Measurements from ENCODE around the gene FOXN1. TPM values are rescaled to one million over a fixed set of nuclear protein-coding genes. Genes with fewer than 3 reads are reported as not detected.

The FOXN1 gene
- polyA plus RNA-seq, 2 of the 4 experiments (the other 2 are of a cell fraction): not detected

DNA sequence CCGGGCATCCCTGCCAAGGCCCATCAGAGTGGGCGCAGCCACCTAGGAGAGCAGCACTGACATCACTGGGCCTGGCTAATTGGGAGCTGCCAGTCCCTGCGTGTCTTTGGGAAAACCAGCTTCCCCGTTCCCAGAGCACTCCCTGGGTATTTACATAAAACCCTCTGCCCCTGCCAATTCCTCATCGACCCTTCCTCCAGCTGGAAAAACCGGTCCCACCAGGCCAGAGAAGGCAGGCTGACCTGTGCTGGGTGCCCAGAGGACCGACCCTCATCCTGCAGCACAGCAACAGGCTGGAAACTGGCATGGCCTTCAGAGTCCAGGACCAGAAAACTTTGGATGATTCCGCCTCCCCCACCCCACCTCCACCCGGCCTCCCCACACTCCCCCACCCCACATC is 8.2 kb upstream of the FOXN1 start:
- ChIA-PET POLR2A (no interaction called here), CTCF (interaction anchor here (0.9 to 17.3 kb wide), 6 partner anchors 9 to 86 kb away, joined by 3 to 317 read pairs (median 79); partner anchors contain the start of genes FOXN1 and UNC119)
- no peak for FAIRE-seq
- Histone ChIP-seq H3K4me1 (0 out of 3 replicates have a peak, but pooled peaks cover 5% of the 10 kb centered on the region), H3K4me3 (no peak overlapping the region), H3K9me3 (no peaks in the 10 kb centered on the region), H3K4me2 (no peak overlapping the region), H3K27ac (no peak overlapping the region)
- DNase-seq (ENCODE audit: low read depth in 1 of 2, low spot score in 1 of 2): no peak
- TF ChIP-seq JUNB (IDR thresholded peaks at IDR 0.05) (no peak), JUN (IDR thresholded peaks at IDR 0.05) (no peak), ZFP36 (IDR thresholded peaks at IDR 0.05; ENCODE audit: borderline replicate concordance, partially characterized antibody) (no peak), HOXB5 (CRISPR knock-in tag; IDR thresholded peaks at IDR 0.05) (no peak), TFCP2L1 (CRISPR knock-in tag; IDR thresholded peaks at IDR 0.05) (no peak), RAD21 (conservative IDR thresholded peaks at IDR 0.05 in 1 of 2, IDR thresholded peaks at IDR 0.05 in 1 of 2) (no peak), KDM1A (IDR thresholded peaks at IDR 0.05; ENCODE audit: low read depth) (no peak), CHD2 (IDR thresholded peaks at IDR 0.05; ENCODE audit: low read length, partially characterized antibody) (no peak), PHF8 (IDR thresholded peaks at IDR 0.05; ENCODE audit: borderline replicate concordance, low read depth) (no peak), EHF (CRISPR knock-in tag; IDR thresholded peaks at IDR 0.05) (no peak), MYC (IDR thresholded peaks at IDR 0.05; ENCODE audit: borderline replicate concordance, low read length) (no peak)
- TF ChIP-seq, protein P1, sequence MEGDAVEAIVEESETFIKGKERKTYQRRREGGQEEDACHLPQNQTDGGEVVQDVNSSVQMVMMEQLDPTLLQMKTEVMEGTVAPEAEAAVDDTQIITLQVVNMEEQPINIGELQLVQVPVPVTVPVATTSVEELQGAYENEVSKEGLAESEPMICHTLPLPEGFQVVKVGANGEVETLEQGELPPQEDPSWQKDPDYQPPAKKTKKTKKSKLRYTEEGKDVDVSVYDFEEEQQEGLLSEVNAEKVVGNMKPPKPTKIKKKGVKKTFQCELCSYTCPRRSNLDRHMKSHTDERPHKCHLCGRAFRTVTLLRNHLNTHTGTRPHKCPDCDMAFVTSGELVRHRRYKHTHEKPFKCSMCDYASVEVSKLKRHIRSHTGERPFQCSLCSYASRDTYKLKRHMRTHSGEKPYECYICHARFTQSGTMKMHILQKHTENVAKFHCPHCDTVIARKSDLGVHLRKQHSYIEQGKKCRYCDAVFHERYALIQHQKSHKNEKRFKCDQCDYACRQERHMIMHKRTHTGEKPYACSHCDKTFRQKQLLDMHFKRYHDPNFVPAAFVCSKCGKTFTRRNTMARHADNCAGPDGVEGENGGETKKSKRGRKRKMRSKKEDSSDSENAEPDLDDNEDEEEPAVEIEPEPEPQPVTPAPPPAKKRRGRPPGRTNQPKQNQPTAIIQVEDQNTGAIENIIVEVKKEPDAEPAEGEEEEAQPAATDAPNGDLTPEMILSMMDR (IDR thresholded peaks at IDR 0.05): no peak
- TF ChIP-seq, protein P2, sequence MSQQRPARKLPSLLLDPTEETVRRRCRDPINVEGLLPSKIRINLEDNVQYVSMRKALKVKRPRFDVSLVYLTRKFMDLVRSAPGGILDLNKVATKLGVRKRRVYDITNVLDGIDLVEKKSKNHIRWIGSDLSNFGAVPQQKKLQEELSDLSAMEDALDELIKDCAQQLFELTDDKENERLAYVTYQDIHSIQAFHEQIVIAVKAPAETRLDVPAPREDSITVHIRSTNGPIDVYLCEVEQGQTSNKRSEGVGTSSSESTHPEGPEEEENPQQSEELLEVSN (IDR thresholded peaks at IDR 0.05; ENCODE audit: borderline replicate concordance, low read depth): no peak
- TF ChIP-seq, protein P3, sequence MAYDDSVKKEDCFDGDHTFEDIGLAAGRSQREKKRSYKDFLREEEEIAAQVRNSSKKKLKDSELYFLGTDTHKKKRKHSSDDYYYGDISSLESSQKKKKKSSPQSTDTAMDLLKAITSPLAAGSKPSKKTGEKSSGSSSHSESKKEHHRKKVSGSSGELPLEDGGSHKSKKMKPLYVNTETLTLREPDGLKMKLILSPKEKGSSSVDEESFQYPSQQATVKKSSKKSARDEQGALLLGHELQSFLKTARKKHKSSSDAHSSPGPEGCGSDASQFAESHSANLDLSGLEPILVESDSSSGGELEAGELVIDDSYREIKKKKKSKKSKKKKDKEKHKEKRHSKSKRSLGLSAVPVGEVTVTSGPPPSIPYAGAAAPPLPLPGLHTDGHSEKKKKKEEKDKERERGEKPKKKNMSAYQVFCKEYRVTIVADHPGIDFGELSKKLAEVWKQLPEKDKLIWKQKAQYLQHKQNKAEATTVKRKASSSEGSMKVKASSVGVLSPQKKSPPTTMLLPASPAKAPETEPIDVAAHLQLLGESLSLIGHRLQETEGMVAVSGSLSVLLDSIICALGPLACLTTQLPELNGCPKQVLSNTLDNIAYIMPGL (CRISPR knock-in tag; IDR thresholded peaks at IDR 0.05; ENCODE audit: borderline replicate concordance): no peak
- WGBS (ENCODE audit: missing lambda C conversion rate): 43% methylated on average over 9 of the region's 9 CpGs
- no peak for ATAC-seq

DNA sequence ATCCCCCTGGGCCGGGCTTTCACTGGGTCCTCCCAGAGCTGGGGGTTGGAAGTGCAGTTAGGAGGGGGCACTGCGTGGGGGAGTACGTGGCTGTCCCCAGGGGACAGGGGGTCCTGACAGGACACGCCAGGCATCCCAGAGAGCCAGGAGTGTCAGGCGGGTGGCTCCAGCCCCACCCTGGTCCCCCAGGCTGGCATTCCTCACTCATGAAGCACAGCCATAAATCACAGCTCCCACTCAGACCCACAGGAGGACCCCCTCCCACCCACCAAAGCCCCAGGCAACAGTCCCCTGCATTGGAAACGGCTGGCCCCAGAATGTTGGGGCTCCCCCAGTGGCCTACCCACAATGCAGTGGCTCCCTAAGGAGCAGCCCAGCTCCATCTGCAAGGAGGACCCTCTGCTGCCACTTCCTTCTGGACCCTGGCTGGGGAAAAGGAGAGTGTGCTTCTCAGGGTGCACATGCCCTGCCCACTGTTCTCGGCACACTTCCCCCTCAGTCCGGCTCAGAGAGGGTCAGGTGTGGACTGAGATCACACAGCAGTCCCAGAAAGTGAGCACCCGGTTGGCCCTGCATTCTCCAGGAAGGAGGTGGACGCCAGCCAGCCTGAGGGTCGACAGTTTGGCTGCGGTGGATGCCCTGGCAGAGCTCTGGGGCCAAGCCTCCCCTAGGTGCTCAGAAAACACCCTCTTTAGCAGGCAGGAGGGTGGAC is 7.3 kb upstream of the FOXN1 start:
- WGBS (ENCODE audit: missing lambda C conversion rate): 57% methylated on average over 11 of the region's 12 CpGs
- POLR2A ChIA-PET: no interaction called here
- no peaks in the 10 kb centered on the region for H3K9me3 ChIP-seq
- FAIRE-seq (no peak), ATAC-seq (no peak), DNase-seq (ENCODE audit: low read depth in 1 of 2, low spot score in 1 of 2) (no peak)
- CTCF ChIA-PET: interaction anchor here (0.6 to 17.3 kb wide), 7 partner anchors 10 to 144 kb away, joined by 3 to 317 read pairs (median 5); partner anchors contain the start of genes FOXN1 and UNC119
- no peak overlapping the region for H3K4me2 ChIP-seq
- H3K27ac ChIP-seq: no peak overlapping the region
- no peak overlapping the region for H3K4me3 ChIP-seq
- TF ChIP-seq EP300 (IDR thresholded peaks at IDR 0.05) (no peak), POLR2A (IDR thresholded peaks at IDR 0.05; ENCODE audit: low read length) (no peak), NR3C1 (IDR thresholded peaks at IDR 0.05) (no peak), TP53 (CRISPR knock-in tag; IDR thresholded peaks at IDR 0.05) (no peak), MAFK (IDR thresholded peaks at IDR 0.05; ENCODE audit: partially characterized antibody) (no peak), EHMT2 (IDR thresholded peaks at IDR 0.05; ENCODE audit: low read depth) (no peak), RARB (CRISPR knock-in tag; IDR thresholded peaks at IDR 0.05) (no peak), BHLHE40 (IDR thresholded peaks at IDR 0.05; ENCODE audit: low read depth, low read length) (no peak)
- TF ChIP-seq, protein P2 (IDR thresholded peaks at IDR 0.05; ENCODE audit: borderline replicate concordance, low read depth): no peak
- TF ChIP-seq, protein P4, sequence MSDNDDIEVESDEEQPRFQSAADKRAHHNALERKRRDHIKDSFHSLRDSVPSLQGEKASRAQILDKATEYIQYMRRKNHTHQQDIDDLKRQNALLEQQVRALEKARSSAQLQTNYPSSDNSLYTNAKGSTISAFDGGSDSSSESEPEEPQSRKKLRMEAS (IDR thresholded peaks at IDR 0.05): no peak
- no peaks in the 10 kb centered on the region for H3K4me1 ChIP-seq

Data from A549 (cell line).